HepG2 (cell line): ENCODE results near the gene SFT2D1. TPM values are rescaled to one million over a fixed set of nuclear protein-coding genes. Genes with fewer than 3 reads are reported as not detected.
A peak's percentile ranks its signal among the peaks of the same experiment; 100 is the strongest.

Experiments used
- ASH2L ChIP-seq: fragments of 300-600, 200-600 bp; sonication (generic); IDR thresholded peaks from 2 replicates; pipeline ENCODE4 v1.7.0; 2017; ENCODE audit warnings: low read depth, mild to moderate bottlenecking, moderate library complexity, mixed read lengths, low read length; ENCODE audit not compliant: insufficient read length
- ATAD3A ChIP-seq: sonication (generic); formaldehyde crosslinking; IDR thresholded peaks from 2 replicates; pipeline ENCODE4 v1.4.0; 2020; ENCODE audit warnings: missing genetic modification reagents
- ATF6 ChIP-seq: sonication (generic); formaldehyde crosslinking; conservative IDR thresholded peaks from 2 replicates; pipeline ENCODE4 v1.4.0; 2020; ENCODE audit warnings: missing genetic modification reagents
- CC2D1A ChIP-seq: sonication (generic); formaldehyde crosslinking; IDR thresholded peaks from 2 replicates; pipeline ENCODE4 v1.8.1; 2023; ENCODE audit warnings: mild to moderate bottlenecking, missing genetic modification reagents
- EED ChIP-seq: sonication (generic); formaldehyde crosslinking; IDR thresholded peaks from 2 replicates; pipeline ENCODE4 v1.5.0; 2020; ENCODE audit warnings: mild to moderate bottlenecking, missing genetic modification reagents
- KDM1A ChIP-seq: IDR thresholded peaks from 2 replicates; pipeline ENCODE4 v1.6.1; 2016; ENCODE audit warnings: missing compliant biosample characterization
- KMT2B ChIP-seq: IDR thresholded peaks from 2 replicates; pipeline ENCODE4 v1.6.1; 2016; ENCODE audit warnings: missing genetic modification reagents, missing compliant biosample characterization
- NFYB ChIP-seq: sonication (generic); formaldehyde crosslinking; IDR thresholded peaks from 2 replicates; pipeline ENCODE4 v1.4.0; 2020; ENCODE audit warnings: missing genetic modification reagents
- SP4 ChIP-seq: sonication (generic); formaldehyde crosslinking; IDR thresholded peaks from 2 replicates; pipeline ENCODE4 v1.8.1; 2023; ENCODE audit warnings: mild to moderate bottlenecking, missing genetic modification reagents
- ZBED4 ChIP-seq: sonication (generic); formaldehyde crosslinking; IDR thresholded peaks from 2 replicates; pipeline ENCODE4 v1.4.0; 2020; ENCODE audit warnings: missing genetic modification reagents, borderline replicate concordance
- ZIK1 ChIP-seq: sonication (generic); formaldehyde crosslinking; IDR thresholded peaks from 2 replicates; pipeline ENCODE4 v1.5.0; 2020; ENCODE audit warnings: mild to moderate bottlenecking, low read depth, missing genetic modification reagents, borderline replicate concordance
- ZNF24 ChIP-seq: fragments of 450-650 bp; IDR thresholded peaks from 2 replicates; pipeline ENCODE4 v1.6.1; 2017; ENCODE audit warnings: antibody characterized with exemption, mild to moderate bottlenecking
- ZNF282 ChIP-seq: fragments of 450-650 bp; IDR thresholded peaks from 2 replicates; pipeline ENCODE4 v1.6.1; 2018; ENCODE audit not compliant: partially characterized antibody
- ZNF557 ChIP-seq: sonication (generic); formaldehyde crosslinking; IDR thresholded peaks from 2 replicates; pipeline ENCODE4 v1.4.0; 2020; ENCODE audit warnings: missing genetic modification reagents
- ZSCAN25 ChIP-seq: sonication (generic); formaldehyde crosslinking; IDR thresholded peaks from 2 replicates; pipeline ENCODE4 v1.8.0; 2022; ENCODE audit warnings: mild to moderate bottlenecking, missing genetic modification reagents
- polyA plus RNA-seq, 8 experiments: library from polyadenylated mRNA; depleted of rRNA in 3 of 8; stranded (reverse) in 7 of 8; unstranded in 1 of 8; fragments of >200 nt; fragmentation: Illumina TruSeq in 4 of 8; extraction: Trizol in 4 of 8; gene quantifications; 2 replicates each; pipeline versions ENCODE4 v1.2.1 to v1.2.3, GENCODE V29; 2011 to 2016; ENCODE audit warnings: low read depth in 4 of 8, missing spikeins in 1 of 8, mixed read lengths in 1 of 8; ENCODE audit not compliant: insufficient read depth in 1 of 8
- total RNA-seq, 5 experiments: library from RNA; depleted of rRNA; stranded (reverse); fragments of >200 nt; fragmentation: Illumina TruSeq; extraction: Trizol; gene quantifications; 2 replicates each; pipeline ENCODE4 v1.2.3, GENCODE V29; 2016; ENCODE audit warnings: low read depth in 1 of 5
- TF ChIP-seq, protein P1 (sequence below): sonication (generic); formaldehyde crosslinking; IDR thresholded peaks from 2 replicates; pipeline ENCODE4 v1.5.1; 2020; ENCODE audit warnings: missing genetic modification reagents, mild to moderate bottlenecking, borderline replicate concordance
- TF ChIP-seq, protein P2 (sequence below): sonication (generic); formaldehyde crosslinking; IDR thresholded peaks from 2 replicates; pipeline ENCODE4 v1.5.0; 2020; ENCODE audit warnings: mild to moderate bottlenecking, missing genetic modification reagents, moderate library complexity
- TF ChIP-seq, protein P3 (sequence below): sonication (generic); formaldehyde crosslinking; IDR thresholded peaks from 2 replicates; pipeline ENCODE4 v1.4.0; 2020; ENCODE audit warnings: missing genetic modification reagents, mild to moderate bottlenecking, borderline replicate concordance

The SFT2D1 gene
- total and polyA plus RNA-seq, 2 of the 13 experiments (the other 11 are each of a cell fraction or from before 2014, with no cell fraction given): 115 to 147 TPM

GRCh38 chr6:166361077-166361429, 18.7 kb upstream of the SFT2D1 start (continued):
- TF ChIP-seq ATF6 (no peak), ZBED4 (CRISPR knock-in tag) (peak; percentile 94), ZNF24 (0 out of 2 replicates have a peak, but pooled peaks have one; percentile 38), CC2D1A (CRISPR knock-in tag) (peak; percentile 98), ATAD3A (CRISPR knock-in tag) (no peak), KMT2B (CRISPR knock-in tag) (peak; percentile 83), KDM1A (CRISPR knock-in tag) (no peak), ZIK1 (CRISPR knock-in tag) (peak; percentile 85; the same call in 1 of the 2 replicates), SP4 (CRISPR knock-in tag) (peak; percentile 44; the same call in 1 of the 2 replicates), ZSCAN25 (CRISPR knock-in tag) (peak; percentile 82), ZNF557 (peak; percentile 97), EED (CRISPR knock-in tag) (no peak), NFYB (CRISPR knock-in tag) (0 out of 2 replicates have a peak, but pooled peaks have one; percentile 22), ASH2L (peak; percentile 84), ZNF282 (no peak)
- TF ChIP-seq, protein P1, sequence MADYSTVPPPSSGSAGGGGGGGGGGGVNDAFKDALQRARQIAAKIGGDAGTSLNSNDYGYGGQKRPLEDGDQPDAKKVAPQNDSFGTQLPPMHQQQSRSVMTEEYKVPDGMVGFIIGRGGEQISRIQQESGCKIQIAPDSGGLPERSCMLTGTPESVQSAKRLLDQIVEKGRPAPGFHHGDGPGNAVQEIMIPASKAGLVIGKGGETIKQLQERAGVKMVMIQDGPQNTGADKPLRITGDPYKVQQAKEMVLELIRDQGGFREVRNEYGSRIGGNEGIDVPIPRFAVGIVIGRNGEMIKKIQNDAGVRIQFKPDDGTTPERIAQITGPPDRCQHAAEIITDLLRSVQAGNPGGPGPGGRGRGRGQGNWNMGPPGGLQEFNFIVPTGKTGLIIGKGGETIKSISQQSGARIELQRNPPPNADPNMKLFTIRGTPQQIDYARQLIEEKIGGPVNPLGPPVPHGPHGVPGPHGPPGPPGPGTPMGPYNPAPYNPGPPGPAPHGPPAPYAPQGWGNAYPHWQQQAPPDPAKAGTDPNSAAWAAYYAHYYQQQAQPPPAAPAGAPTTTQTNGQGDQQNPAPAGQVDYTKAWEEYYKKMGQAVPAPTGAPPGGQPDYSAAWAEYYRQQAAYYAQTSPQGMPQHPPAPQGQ: no peak
- TF ChIP-seq, protein P2, sequence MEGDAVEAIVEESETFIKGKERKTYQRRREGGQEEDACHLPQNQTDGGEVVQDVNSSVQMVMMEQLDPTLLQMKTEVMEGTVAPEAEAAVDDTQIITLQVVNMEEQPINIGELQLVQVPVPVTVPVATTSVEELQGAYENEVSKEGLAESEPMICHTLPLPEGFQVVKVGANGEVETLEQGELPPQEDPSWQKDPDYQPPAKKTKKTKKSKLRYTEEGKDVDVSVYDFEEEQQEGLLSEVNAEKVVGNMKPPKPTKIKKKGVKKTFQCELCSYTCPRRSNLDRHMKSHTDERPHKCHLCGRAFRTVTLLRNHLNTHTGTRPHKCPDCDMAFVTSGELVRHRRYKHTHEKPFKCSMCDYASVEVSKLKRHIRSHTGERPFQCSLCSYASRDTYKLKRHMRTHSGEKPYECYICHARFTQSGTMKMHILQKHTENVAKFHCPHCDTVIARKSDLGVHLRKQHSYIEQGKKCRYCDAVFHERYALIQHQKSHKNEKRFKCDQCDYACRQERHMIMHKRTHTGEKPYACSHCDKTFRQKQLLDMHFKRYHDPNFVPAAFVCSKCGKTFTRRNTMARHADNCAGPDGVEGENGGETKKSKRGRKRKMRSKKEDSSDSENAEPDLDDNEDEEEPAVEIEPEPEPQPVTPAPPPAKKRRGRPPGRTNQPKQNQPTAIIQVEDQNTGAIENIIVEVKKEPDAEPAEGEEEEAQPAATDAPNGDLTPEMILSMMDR (CRISPR knock-in tag): peak; percentile 12; the same call in 1 of the 2 replicates
- TF ChIP-seq, protein P3, sequence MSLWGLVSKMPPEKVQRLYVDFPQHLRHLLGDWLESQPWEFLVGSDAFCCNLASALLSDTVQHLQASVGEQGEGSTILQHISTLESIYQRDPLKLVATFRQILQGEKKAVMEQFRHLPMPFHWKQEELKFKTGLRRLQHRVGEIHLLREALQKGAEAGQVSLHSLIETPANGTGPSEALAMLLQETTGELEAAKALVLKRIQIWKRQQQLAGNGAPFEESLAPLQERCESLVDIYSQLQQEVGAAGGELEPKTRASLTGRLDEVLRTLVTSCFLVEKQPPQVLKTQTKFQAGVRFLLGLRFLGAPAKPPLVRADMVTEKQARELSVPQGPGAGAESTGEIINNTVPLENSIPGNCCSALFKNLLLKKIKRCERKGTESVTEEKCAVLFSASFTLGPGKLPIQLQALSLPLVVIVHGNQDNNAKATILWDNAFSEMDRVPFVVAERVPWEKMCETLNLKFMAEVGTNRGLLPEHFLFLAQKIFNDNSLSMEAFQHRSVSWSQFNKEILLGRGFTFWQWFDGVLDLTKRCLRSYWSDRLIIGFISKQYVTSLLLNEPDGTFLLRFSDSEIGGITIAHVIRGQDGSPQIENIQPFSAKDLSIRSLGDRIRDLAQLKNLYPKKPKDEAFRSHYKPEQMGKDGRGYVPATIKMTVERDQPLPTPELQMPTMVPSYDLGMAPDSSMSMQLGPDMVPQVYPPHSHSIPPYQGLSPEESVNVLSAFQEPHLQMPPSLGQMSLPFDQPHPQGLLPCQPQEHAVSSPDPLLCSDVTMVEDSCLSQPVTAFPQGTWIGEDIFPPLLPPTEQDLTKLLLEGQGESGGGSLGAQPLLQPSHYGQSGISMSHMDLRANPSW (CRISPR knock-in tag): peak; percentile 96; the same call in 1 of the 2 replicates
